Measurements from ENCODE around the gene MZT1. TPM values are rescaled to one million over a fixed set of nuclear protein-coding genes. Genes with fewer than 3 reads are reported as not detected.

Gene MZT1
- total RNA-seq, 4 donors from 2014 or later: 1.2 to 22.2 (median 4.4) TPM

GRCh38 chr13:72754111-72754510 lies 26.7 kb upstream of the MZT1 start:
- H3K4me1 ChIP-seq: no peaks in the 10 kb centered on the region
- H3K36me3 ChIP-seq: no peaks in the 10 kb centered on the region
- DNase-seq: no peak
- TF ChIP-seq POLR2A (IDR thresholded peaks at IDR 0.05) (no peak), CTCF (IDR thresholded peaks at IDR 0.05) (no peak)
- no peak overlapping the region for H3K27ac ChIP-seq
- H3K4me3 ChIP-seq: no peak overlapping the region
- no peaks in the 10 kb centered on the region for H3K27me3 ChIP-seq
- intact Hi-C loops (cut with DNase I; ENCODE audit: low total_unique reads): no loop called here
- no peaks in the 10 kb centered on the region for H3K9me3 ChIP-seq

- no peaks in the 10 kb centered on the region for H3K36me3 ChIP-seq
- no peak overlapping the region for H3K4me3 ChIP-seq
- H3K9me3 ChIP-seq: no peaks in the 10 kb centered on the region
- no peak overlapping the region for H3K27ac ChIP-seq
- H3K4me1 ChIP-seq: no peaks in the 10 kb centered on the region
- intact Hi-C loops (cut with DNase I; ENCODE audit: low total_unique reads): no loop called here
- H3K27me3 ChIP-seq: no peaks in the 10 kb centered on the region
- DNase-seq: no peak
- TF ChIP-seq CTCF (IDR thresholded peaks at IDR 0.05): no peak
- no peak for TF ChIP-seq POLR2A (IDR thresholded peaks at IDR 0.05)
Observed at GRCh38 chr13:72751220-72751619, 23.8 kb upstream of the MZT1 start.

- Histone ChIP-seq H3K4me1 (no peaks in the 10 kb centered on the region), H3K27me3 (no peaks in the 10 kb centered on the region), H3K9me3 (no peaks in the 10 kb centered on the region), H3K4me3 (no peak overlapping the region), H3K27ac (no peak overlapping the region), H3K36me3 (no peaks in the 10 kb centered on the region)
- DNase-seq: no peak
- TF ChIP-seq CTCF (IDR thresholded peaks at IDR 0.05): no peak
- no peak for TF ChIP-seq POLR2A (IDR thresholded peaks at IDR 0.05)
- intact Hi-C loops (cut with DNase I; ENCODE audit: low total_unique reads): no loop called here
Observed at GRCh38 chr13:72745260-72745659, 17.8 kb upstream of the MZT1 start.

- TF ChIP-seq POLR2A (IDR thresholded peaks at IDR 0.05) (no peak), CTCF (IDR thresholded peaks at IDR 0.05) (no peak)
- H3K27ac ChIP-seq: no peak overlapping the region
- H3K27me3 ChIP-seq: no peaks in the 10 kb centered on the region
- intact Hi-C loops (cut with DNase I; ENCODE audit: low total_unique reads): no loop called here
- H3K9me3 ChIP-seq: no peaks in the 10 kb centered on the region
- H3K36me3 ChIP-seq: no peaks in the 10 kb centered on the region
- no peak overlapping the region for H3K4me3 ChIP-seq
- DNase-seq: no peak
- H3K4me1 ChIP-seq: no peaks in the 10 kb centered on the region
Observed at GRCh38 chr13:72740015-72740414, 12.6 kb upstream of the MZT1 start.

GRCh38 chr13:72737033-72737432 lies 9.6 kb upstream of the MZT1 start:
- TF ChIP-seq CTCF (IDR thresholded peaks at IDR 0.05) (no peak), POLR2A (IDR thresholded peaks at IDR 0.05) (no peak)
- intact Hi-C loops (cut with DNase I; ENCODE audit: low total_unique reads): no loop called here
- no peak overlapping the region for H3K4me3 ChIP-seq

More at GRCh38 chr13:72737033-72737432, 9.6 kb upstream of the MZT1 start:
- no peaks in the 10 kb centered on the region for H3K4me1 ChIP-seq
- no peaks in the 10 kb centered on the region for H3K27me3 ChIP-seq
- DNase-seq: no peak
- H3K36me3 ChIP-seq: no peaks in the 10 kb centered on the region
- H3K9me3 ChIP-seq: no peaks in the 10 kb centered on the region
- H3K27ac ChIP-seq: no peak overlapping the region

Measured in uterus (tissue), 4 donors.